WTC11 (cell line): ENCODE results near the gene SMCO1.

Experiments
- NR2C2 ChIP-seq: sonication (generic); formaldehyde crosslinking; IDR thresholded peaks from 2 replicates; pipeline ENCODE4 v1.8.0; 2022; ENCODE audit warnings: mild to moderate bottlenecking, missing genetic modification reagents
- TF ChIP-seq, protein P1 (sequence below): sonication (generic); formaldehyde crosslinking; IDR thresholded peaks from 2 replicates; pipeline ENCODE4 v1.8.0; 2022; ENCODE audit warnings: mild to moderate bottlenecking, missing genetic modification reagents
- TF ChIP-seq, protein P2 (sequence below): sonication (generic); formaldehyde crosslinking; IDR thresholded peaks from 2 replicates; pipeline ENCODE4 v1.8.0; 2023; ENCODE audit warnings: missing genetic modification reagents

DNA sequence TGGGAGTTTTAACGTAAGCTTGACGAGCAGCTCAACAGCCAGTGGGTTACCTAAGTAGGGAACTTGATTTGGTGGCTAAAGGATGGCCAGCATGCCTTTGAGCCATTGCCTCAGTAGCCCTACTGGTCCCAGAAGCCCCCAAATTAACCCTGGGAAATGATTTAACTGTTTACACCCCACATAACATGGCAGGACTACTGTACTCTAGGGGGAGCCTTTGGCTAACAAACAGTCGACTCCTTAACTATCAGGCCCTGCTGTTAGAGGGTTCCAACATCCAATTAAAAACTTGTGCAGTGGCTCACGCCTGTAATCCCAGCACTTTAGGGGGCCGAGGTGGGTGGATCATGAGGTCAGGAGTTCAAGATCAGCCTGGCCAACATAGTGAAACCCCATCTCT, 9.4 kb upstream of the SMCO1 start:
- TF ChIP-seq, protein P1, sequence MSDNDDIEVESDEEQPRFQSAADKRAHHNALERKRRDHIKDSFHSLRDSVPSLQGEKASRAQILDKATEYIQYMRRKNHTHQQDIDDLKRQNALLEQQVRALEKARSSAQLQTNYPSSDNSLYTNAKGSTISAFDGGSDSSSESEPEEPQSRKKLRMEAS (CRISPR knock-in tag), result no peak
- TF ChIP-seq, protein P2, sequence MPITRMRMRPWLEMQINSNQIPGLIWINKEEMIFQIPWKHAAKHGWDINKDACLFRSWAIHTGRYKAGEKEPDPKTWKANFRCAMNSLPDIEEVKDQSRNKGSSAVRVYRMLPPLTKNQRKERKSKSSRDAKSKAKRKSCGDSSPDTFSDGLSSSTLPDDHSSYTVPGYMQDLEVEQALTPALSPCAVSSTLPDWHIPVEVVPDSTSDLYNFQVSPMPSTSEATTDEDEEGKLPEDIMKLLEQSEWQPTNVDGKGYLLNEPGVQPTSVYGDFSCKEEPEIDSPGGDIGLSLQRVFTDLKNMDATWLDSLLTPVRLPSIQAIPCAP, result no peak
- no peak for TF ChIP-seq NR2C2 (CRISPR knock-in tag)
